Muscle of leg (tissue), 11 donors: Measurements from ENCODE around the gene SLA2. TPM values are rescaled to one million over a fixed set of nuclear protein-coding genes. Genes with fewer than 3 reads are reported as not detected.

Experiments
- DNase-seq: peaks from one replicate; pipeline ENCODE4 v3.0.0; 2013
- H3K27ac ChIP-seq: one replicate; pipeline ENCODE4 v1.5.1; 2013; ENCODE audit warnings: mild to moderate bottlenecking, low read length, control low read depth
- H3K27me3 ChIP-seq: one replicate; pipeline ENCODE4 v1.6.1; 2013; ENCODE audit warnings: low read length; ENCODE audit not compliant: control insufficient read depth, insufficient read depth
- H3K36me3 ChIP-seq: one replicate; pipeline ENCODE4 v1.6.1; 2013; ENCODE audit warnings: low read length; ENCODE audit not compliant: control insufficient read depth, insufficient read depth
- H3K4me1 ChIP-seq: one replicate; pipeline ENCODE4 v1.6.1; 2013; ENCODE audit warnings: low read length; ENCODE audit not compliant: control insufficient read depth, insufficient read depth
- H3K4me3 ChIP-seq: one replicate; pipeline ENCODE4 v1.5.1; 2013; ENCODE audit warnings: low read length, control low read depth
- H3K9me3 ChIP-seq: replicated peaks from 2 replicates; pipeline ENCODE4 v1.6.1; 2013; ENCODE audit warnings: low read depth, low read length; ENCODE audit not compliant: control insufficient read depth
- WGBS: methylation state at CpG from one replicate; pipeline ENCODE4 v1.1.5; 2013; ENCODE audit warnings: missing lambda C conversion rate; ENCODE audit not compliant: insufficient coverage; 5-methylcytosine and 5-hydroxymethylcytosine counted together
- polyA plus RNA-seq, 8 donors: library from polyadenylated mRNA; unstranded; fragments of 120-200 nt; gene quantifications; one replicate each; pipeline versions ENCODE4 v1.2.1 to v1.2.3, GENCODE V29; 2013; ENCODE audit warnings: inconsistent platforms in 1 of 8, low replicate concordance in 1 of 8; ENCODE audit not compliant: insufficient read length in 8 of 8, insufficient read depth in 1 of 8
- total RNA-seq: library from RNA; stranded (reverse); fragments of 120-200 nt; gene quantifications from one replicate; pipeline ENCODE4 v1.2.4, GENCODE V29; 2013

Gene SLA2
- total and polyA plus RNA-seq, 9 donors = 0.09 to 0.37 (median 0.24) TPM

GRCh38 chr20:36599912-36600345 lies 46.1 kb downstream of the SLA2 start:
- DNase-seq = peak; percentile 47
- no peaks in the 10 kb centered on the region for H3K9me3 ChIP-seq
- H3K27ac ChIP-seq = peak overlapping the region; percentile 20
- H3K36me3 ChIP-seq = peaks cover 4% of the 10 kb centered on the region
- no CpG with 5 or more reads among the region's 5 CpGs for WGBS
- no peaks in the 10 kb centered on the region for H3K27me3 ChIP-seq
- peaks cover 6% of the 10 kb centered on the region for H3K4me1 ChIP-seq
- no peak overlapping the region for H3K4me3 ChIP-seq

GRCh38 chr20:36593347-36593929 lies 52.6 kb downstream of the SLA2 start:
- Histone ChIP-seq H3K4me3 (no peak overlapping the region), H3K27ac (no peak overlapping the region), H3K9me3 (no peaks in the 10 kb centered on the region), H3K4me1 (peaks cover 17% of the 10 kb centered on the region), H3K27me3 (no peaks in the 10 kb centered on the region), H3K36me3 (peaks cover 46% of the 10 kb centered on the region)
- DNase-seq = no peak
- WGBS = no CpG with 5 or more reads among the region's 5 CpGs

GRCh38 chr20:36591854-36592641 lies 53.9 kb downstream of the SLA2 start:
- Histone ChIP-seq H3K36me3 (peaks cover 59% of the 10 kb centered on the region), H3K27ac (no peak overlapping the region), H3K9me3 (no peaks in the 10 kb centered on the region), H3K4me3 (no peak overlapping the region), H3K4me1 (peaks cover 17% of the 10 kb centered on the region), H3K27me3 (no peaks in the 10 kb centered on the region)
- DNase-seq = peak; percentile 69
- WGBS = 100% methylated on average over 2 of the region's 9 CpGs

GRCh38 chr20:36591281-36591680 lies 54.7 kb downstream of the SLA2 start:
- H3K9me3 ChIP-seq = no peaks in the 10 kb centered on the region
- H3K4me1 ChIP-seq = peaks cover 17% of the 10 kb centered on the region
- 70% methylated on average over 5 of the region's 5 CpGs for WGBS
- H3K36me3 ChIP-seq = peaks cover 63% of the 10 kb centered on the region
- H3K4me3 ChIP-seq = no peak overlapping the region
- DNase-seq = peak; percentile 80
- H3K27me3 ChIP-seq = no peaks in the 10 kb centered on the region
- H3K27ac ChIP-seq = no peak overlapping the region

GRCh38 chr20:36587388-36588070 lies 58.5 kb downstream of the SLA2 start:
- Histone ChIP-seq H3K4me1 (peaks cover 17% of the 10 kb centered on the region), H3K9me3 (no peaks in the 10 kb centered on the region), H3K27ac (no peak overlapping the region), H3K4me3 (no peak overlapping the region), H3K36me3 (peaks cover 69% of the 10 kb centered on the region), H3K27me3 (no peaks in the 10 kb centered on the region)
- DNase-seq = no peak
- WGBS = no CpG with 5 or more reads among the region's 3 CpGs

GRCh38 chr20:36585410-36586125 lies 60.4 kb downstream of the SLA2 start:
- peaks cover 77% of the 10 kb centered on the region for H3K36me3 ChIP-seq
- H3K27me3 ChIP-seq = no peaks in the 10 kb centered on the region
- H3K27ac ChIP-seq = no peak overlapping the region
- WGBS = no CpG with 5 or more reads among the region's 8 CpGs
- H3K4me1 ChIP-seq = peaks cover under 1% of the 10 kb centered on the region
- DNase-seq = no peak
- H3K4me3 ChIP-seq = no peak overlapping the region
- H3K9me3 ChIP-seq = no peaks in the 10 kb centered on the region

GRCh38 chr20:36584018-36584481 lies 61.9 kb downstream of the SLA2 start:
- Histone ChIP-seq H3K27ac (no peak overlapping the region), H3K4me1 (no peaks in the 10 kb centered on the region), H3K36me3 (peaks cover 80% of the 10 kb centered on the region), H3K4me3 (no peak overlapping the region), H3K9me3 (no peaks in the 10 kb centered on the region), H3K27me3 (no peaks in the 10 kb centered on the region)
- WGBS = 90% methylated on average over 2 of the region's 2 CpGs
- no peak for DNase-seq

- H3K36me3 ChIP-seq = peaks cover 76% of the 10 kb centered on the region
- 90% methylated on average over 2 of the region's 4 CpGs for WGBS
- H3K4me3 ChIP-seq = no peak overlapping the region
Measured at GRCh38 chr20:36582821-36583220, 63.2 kb downstream of the SLA2 start.

GRCh38 chr20:36582322-36582721 lies 63.7 kb downstream of the SLA2 start:
- Histone ChIP-seq H3K9me3 (no peaks in the 10 kb centered on the region), H3K27me3 (no peaks in the 10 kb centered on the region), H3K36me3 (peaks cover 72% of the 10 kb centered on the region), H3K4me1 (no peaks in the 10 kb centered on the region), H3K27ac (no peak overlapping the region), H3K4me3 (no peak overlapping the region)
- DNase-seq = no peak
- WGBS = 78% methylated on average over 1 of the region's 4 CpGs

More at GRCh38 chr20:36582821-36583220, 63.2 kb downstream of the SLA2 start:
- H3K27ac ChIP-seq = no peak overlapping the region
- H3K27me3 ChIP-seq = no peaks in the 10 kb centered on the region
- DNase-seq = no peak
- H3K4me1 ChIP-seq = no peaks in the 10 kb centered on the region
- H3K9me3 ChIP-seq = no peaks in the 10 kb centered on the region
